Measurements from ENCODE around the gene ACCS.

GRCh38 chr11:44088871-44089270 lies 22.8 kb downstream of the ACCS start:
- TF ChIP-seq CTCF (IDR thresholded peaks at IDR 0.05), result no peak
- no peak for TF ChIP-seq EP300 (IDR thresholded peaks at IDR 0.05)
